GM12864 (cell line): ENCODE data around the gene EXOSC2.

Source experiments
- DNase-seq: peaks from one replicate; pipeline ENCODE4 v3.0.0-alpha.2; 2011; ENCODE audit warnings: low read depth
- H3K4me3 ChIP-seq: 2 replicates; pipeline ENCODE4 v1.5.1; 2011; ENCODE audit warnings: mild to moderate bottlenecking, low read depth, low read length, control low read depth
- TF ChIP-seq, protein P1 (sequence below): IDR thresholded peaks from 2 replicates; pipeline ENCODE4 v1.5.1; 2011; ENCODE audit warnings: low read depth, mild to moderate bottlenecking, moderate library complexity, low read length, control low read depth, inconsistent platforms; ENCODE audit errors: missing control alignments

The EXOSC2 gene, protein sequence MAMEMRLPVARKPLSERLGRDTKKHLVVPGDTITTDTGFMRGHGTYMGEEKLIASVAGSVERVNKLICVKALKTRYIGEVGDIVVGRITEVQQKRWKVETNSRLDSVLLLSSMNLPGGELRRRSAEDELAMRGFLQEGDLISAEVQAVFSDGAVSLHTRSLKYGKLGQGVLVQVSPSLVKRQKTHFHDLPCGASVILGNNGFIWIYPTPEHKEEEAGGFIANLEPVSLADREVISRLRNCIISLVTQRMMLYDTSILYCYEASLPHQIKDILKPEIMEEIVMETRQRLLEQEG

DNA sequence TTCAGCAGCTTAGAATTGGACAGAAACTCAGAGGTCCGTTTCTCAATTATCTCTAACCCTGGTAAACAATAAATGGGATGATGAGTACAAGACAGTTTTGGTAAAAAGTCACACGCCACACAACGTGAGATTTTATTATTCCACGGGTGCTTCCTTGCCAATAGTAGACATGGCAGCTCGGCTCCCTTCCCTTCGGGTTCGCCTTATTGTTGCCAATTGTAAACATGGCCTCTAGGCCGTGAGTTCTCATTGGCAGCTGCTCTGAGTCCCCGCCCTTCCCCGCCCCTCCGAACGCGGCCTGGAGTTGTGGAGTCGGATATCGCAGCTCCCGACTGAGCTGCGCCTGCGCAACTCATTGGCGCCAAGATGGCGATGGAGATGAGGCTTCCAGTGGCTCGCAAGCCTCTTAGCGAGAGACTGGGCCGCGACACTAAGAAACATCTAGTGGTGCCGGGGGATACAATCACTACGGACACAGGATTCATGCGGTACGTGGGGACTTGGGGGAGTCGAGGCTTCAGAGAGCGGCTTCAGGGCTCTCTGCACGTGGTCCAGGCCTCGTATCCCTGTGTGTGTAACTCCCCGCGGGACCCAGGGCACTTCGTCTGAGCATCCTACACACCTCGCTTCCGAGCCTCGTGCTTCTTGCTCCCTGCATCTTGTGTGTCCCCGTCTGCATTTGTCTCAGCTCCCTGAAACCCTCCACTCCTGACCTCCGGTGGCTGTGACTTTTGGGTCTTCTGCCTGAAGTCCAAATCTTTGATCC, at the start of gene EXOSC2:
Gene EXOSC2, plus strand, starts transcription at position 355 of the 766 bp plus-strand sequence. Its CDS starts 12 bp downstream, at position 367.
- H3K4me3 ChIP-seq, result peak within 1 kb of the TSS; percentile 78
- TF ChIP-seq, protein P1, sequence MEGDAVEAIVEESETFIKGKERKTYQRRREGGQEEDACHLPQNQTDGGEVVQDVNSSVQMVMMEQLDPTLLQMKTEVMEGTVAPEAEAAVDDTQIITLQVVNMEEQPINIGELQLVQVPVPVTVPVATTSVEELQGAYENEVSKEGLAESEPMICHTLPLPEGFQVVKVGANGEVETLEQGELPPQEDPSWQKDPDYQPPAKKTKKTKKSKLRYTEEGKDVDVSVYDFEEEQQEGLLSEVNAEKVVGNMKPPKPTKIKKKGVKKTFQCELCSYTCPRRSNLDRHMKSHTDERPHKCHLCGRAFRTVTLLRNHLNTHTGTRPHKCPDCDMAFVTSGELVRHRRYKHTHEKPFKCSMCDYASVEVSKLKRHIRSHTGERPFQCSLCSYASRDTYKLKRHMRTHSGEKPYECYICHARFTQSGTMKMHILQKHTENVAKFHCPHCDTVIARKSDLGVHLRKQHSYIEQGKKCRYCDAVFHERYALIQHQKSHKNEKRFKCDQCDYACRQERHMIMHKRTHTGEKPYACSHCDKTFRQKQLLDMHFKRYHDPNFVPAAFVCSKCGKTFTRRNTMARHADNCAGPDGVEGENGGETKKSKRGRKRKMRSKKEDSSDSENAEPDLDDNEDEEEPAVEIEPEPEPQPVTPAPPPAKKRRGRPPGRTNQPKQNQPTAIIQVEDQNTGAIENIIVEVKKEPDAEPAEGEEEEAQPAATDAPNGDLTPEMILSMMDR, result no peak
- DNase-seq, result peak; percentile 95

DNA sequence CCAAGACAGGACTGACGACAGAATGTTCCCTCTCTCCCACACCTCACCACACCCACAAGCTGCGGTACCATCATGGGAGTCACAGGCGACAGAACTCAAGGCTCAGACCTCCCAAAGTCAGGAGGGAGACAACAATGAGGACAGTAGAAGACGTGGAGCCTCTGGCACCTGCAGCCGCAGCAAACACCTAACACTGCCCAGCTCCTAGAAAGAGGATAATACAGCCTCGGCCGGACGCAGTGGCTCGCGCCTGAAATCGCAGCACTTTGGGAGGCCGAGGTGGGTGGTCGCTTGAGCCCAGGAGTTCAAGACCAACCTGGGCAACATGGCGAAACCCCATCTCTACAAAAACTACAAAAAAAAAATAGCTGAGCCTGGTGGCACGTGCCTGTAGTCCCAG, 42.4 kb upstream of the EXOSC2 start:
- DNase-seq, result no peak
- H3K4me3 ChIP-seq, result no peak overlapping the region
- TF ChIP-seq, protein P1, result no peak

DNA sequence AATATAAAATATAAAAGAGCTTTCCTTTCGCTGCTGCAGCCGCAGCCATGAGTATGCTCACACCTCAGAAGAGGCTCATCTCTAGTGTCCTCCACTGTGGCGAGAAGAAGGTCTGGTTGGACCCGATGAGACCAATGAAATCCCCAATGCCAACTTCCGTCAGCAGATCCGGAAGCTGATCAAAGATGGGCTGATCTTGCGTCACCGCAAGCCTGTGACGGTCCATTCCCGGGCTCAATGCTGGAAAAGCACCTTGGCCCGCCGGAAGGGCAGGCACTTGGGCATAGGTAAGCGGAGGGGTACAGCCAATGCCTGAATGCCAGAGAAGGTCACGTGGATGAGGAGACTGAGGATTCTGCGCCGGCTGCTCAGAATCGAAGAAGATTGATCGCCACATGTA, 41.8 kb upstream of the EXOSC2 start:
- H3K4me3 ChIP-seq, result no peak overlapping the region
- TF ChIP-seq, protein P1, result no peak
- no peak for DNase-seq

DNA sequence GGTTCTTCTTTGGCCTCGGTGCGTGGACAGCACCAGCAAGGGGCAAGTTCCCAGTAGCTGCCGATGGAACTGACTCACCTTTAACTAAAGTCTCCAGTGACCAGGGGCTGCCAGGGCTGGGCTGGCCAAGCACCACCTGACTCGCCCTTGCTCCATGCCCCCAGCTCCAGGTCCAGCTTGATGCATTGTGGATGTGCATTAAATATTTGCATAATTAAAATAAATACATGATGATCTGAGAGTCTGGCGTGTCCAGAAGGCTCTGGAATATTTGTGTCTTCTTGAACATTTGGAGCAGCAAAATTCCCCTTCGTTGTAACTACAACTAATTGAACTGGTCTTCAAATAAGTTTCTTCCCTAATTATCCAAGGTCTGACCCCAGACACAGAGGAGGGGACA, 38.7 kb upstream of the EXOSC2 start:
- no peak for DNase-seq
- TF ChIP-seq, protein P1, result no peak
- no peak overlapping the region for H3K4me3 ChIP-seq

DNA sequence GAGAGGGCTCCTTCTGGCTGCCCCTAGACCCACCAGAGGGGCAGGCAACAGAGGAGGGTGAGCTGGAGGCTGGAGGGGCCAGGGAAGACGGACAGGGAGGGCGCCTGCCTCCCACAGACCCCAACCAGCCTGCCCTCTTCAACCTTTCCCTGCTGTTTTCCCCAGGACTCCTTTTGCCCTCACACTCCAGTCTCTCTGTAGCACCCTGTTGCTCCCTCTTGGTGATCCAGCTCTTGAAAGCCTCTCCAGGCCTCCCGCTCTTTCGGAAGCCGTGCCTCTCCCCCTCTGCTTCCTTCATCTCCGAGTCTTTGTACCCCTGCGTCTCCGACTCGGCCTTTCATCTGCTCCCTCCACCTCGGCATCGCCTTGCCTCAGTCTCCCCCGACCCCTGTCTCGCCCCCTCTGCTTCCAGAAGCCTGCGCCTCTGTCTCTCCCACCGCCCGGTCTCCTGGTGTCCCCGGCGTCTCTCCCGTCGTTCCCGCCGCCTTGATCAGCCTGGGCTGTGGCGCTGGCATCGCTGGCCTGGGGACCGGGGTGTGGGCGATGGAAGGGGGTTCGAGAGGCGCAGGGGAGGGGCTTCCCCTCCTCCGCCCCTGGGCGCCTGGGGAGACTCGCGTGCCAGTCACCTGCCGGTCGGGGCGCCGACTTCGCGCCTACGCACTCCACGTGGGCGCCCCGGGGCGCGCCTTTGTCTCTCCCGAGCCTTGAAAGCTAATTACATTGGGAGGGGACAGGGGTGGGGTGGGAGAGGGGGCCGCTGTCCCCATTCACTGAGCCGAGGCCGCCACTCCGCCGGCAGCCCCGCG, 34.5 kb upstream of the EXOSC2 start:
- no peak for DNase-seq
- TF ChIP-seq, protein P1, result no peak
- H3K4me3 ChIP-seq, result no peak overlapping the region

DNA sequence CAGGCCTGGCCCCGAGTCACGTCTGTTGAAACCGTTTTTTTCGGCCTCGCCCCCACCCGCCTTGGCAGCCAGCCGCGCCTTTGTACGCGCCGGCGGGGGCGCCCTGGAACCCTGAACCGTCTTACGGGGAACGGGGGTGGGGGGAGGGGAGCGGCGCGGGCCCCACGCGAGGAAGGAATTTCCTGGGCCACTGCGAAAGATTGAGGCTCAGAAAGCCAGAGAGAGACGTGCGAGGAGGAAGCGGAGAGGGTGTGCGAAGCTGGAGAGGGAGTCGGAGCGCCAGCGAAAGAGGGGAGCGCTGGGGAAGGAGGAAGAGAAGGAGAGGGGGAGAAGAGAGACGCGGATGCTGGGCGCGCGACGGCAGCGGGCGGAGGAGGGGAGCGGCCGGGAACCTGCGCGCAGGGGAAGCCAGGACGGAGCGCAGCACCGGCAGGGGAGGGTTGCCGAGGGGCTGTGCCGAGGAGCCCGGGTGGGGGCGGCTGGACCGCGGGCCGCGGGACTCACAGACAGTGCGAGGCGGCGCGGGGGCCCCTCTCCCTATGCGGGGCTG, 33.8 kb upstream of the EXOSC2 start:
- DNase-seq, result no peak
- TF ChIP-seq, protein P1, result no peak
- H3K4me3 ChIP-seq, result no peak overlapping the region
